HG02571 (cell line): Measurements from ENCODE around the gene IDUA.
"Not testable (repeated sequence)": the region's sequence is repeated elsewhere in the genome, so short reads cannot be mapped to it uniquely, and the experiment has no call there.

Source experiments
- ATAC-seq: cut with Tn5 transposase; IDR thresholded peaks from one replicate; pipeline ENCODE4 v1.9.1; 2021; ENCODE audit warnings: mild to moderate bottlenecking, moderate library complexity; ENCODE audit not compliant: unreplicated experiment

Gene IDUA

GRCh38 chr4:986879-987623 lies at the start of gene IDUA:
IDUA (plus strand) TSS chr4:987044; CDS start chr4:987085, 41 bp downstream.
- peak; percentile 63 for ATAC-seq

GRCh38 chr4:939508-939907 lies 47.3 kb upstream of the IDUA start:
- ATAC-seq = not testable (repeated sequence)

DNA sequence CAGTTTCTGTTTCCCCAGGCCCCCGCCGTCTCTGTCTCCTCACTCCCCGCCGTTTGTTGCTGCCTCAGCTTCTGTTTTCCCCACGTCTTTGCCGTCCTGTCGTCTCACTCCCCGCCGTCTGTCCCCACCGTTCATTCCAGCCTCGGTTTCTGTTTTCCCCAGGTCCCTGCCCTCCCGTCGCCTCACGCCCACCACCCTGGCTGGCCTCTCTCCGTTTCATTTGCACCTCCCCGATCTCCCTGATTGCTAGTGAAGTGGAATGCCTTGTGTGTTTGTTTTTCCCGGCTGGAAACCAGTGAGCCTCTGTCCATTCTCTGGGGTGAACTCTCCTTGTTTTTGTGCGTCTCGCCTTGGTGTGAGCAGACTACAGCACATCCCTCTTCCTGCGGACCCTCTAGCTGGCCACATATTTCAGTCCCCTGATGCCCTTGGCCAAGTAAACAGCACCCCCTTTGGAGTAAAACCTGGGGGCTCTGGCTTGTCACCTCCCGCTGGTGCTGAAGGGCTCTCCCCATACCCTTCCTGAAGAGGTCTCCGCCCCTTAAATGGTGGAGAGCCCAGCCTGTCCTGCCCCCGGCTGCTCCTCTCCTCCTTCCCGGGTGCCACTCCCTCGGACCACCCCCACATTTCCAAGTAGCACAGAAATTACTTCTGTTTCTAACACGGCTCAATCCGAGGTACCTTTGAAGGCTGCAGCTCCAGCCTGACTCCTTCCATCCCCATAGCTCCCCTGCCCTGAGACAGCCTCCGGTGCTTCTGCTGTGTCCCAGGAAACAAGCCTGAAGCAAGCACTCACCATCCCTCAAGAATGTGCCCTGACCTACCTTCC lies 41.4 kb upstream of the IDUA start:
- ATAC-seq = no peak

GRCh38 chr4:946103-946450 lies 40.8 kb upstream of the IDUA start:
- no peak for ATAC-seq

DNA sequence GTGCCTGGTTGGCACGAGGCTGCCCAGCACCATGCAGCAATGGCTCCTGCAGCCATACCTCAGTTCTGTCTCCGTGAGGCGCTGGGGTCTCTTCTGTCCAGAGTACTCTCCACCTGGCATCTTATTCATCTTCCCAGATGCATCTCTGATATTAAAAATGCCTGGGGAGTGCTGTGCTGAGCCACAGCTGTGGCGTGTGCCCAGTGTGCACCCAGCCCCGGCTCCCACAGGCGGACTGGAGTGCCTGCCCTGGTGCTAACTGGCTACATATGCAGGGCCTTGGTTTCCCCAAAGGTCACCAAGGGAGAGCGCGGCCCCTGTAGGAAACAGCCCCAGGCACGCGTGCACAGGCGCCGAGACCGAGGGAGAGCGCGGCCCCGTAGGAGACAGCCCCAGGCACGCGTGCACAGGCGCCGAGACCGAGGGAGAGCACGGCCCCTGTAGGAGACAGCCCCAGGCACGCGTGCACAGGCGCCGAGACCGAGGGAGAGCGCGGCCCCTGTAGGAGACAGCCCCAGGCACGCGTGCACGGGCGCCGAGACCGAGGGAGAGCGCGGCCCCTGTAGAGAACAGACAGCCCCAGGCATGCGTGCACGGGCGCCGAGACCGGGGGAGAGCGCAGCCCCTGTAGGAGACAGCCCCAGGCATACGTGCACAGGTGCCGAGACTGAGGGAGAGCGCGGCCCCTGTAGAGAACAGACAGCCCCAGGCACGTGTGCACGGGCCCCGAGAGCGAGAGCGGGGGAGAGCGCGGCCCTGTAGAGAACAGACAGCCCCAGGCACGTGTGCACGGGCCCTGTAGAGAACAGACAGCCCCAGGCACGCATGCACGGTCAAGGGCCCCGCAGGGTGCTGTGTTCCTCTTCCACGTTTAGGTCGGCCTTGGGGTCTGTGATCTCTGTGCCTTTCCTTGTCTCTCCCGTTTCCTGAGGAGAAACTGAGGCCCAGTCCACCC lies 40.0 kb upstream of the IDUA start:
- no peak for ATAC-seq

GRCh38 chr4:947491-947971 lies 39.3 kb upstream of the IDUA start:
- no peak for ATAC-seq

- no peak for ATAC-seq
Measured at GRCh38 chr4:948101-948935, 38.5 kb upstream of the IDUA start.

GRCh38 chr4:948936-949300 lies 37.9 kb upstream of the IDUA start:
- no peak for ATAC-seq

DNA sequence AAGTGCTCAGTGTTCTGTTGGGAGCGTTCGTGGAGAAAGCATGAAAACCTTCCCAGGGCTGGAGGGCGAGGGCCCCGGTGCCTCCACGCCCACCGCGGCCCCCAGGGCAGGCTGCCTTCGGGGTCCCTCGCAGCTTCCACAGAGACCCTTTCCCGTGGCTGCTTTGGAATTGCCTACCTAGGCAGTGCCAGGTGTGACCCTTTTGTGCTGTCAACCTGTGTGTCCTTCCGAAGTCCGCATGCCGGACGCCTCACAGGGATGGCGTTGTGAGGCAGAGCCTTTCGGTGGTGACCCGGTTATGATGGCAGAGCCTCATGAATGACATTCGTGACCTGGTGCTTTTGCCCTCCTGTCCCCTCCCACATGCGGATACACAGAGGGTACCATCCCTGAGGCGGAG lies 37.2 kb upstream of the IDUA start:
- ATAC-seq = no peak

DNA sequence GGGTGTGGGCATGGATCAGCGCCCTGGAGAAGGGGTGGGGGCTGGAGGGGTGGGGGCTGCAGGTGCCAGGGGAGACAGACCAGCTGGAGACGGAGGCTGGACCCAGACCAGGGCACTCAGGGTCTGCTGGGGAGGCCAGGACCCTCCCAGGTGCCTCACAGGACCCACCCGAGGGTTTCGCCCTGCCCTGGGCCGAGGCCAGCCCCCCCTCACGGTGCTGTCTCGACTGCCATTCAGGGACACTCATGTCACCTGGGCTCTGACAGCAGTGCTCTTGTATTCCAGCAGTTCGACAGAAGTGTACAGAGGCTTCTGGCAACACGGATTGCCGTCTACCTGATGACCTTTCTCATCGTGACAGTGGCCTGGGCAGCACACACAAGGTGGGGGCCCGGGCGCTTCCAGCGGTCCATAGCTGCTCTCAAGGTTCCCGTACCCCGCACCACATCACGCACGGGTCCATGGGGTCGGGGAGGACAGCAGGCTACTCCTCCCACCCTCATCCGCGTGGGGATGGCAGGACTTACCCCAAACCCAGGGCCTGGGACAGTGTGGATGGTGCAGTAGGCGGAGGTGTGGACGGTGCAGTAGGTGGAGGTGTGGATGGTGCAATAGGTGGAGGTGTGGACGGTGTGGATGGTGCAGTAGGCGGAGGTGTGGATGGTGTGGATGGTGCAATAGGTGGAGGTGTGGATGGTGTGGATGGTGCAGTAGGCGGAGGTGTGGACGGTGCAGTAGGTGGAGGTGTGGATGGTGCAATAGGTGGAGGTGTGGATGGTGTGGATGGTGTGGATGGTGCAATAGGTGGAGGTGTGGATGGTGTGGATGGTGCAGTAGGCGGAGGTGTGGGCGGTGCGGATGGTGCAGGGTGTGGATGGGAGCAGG lies 36.5 kb upstream of the IDUA start:
- ATAC-seq = no peak

DNA sequence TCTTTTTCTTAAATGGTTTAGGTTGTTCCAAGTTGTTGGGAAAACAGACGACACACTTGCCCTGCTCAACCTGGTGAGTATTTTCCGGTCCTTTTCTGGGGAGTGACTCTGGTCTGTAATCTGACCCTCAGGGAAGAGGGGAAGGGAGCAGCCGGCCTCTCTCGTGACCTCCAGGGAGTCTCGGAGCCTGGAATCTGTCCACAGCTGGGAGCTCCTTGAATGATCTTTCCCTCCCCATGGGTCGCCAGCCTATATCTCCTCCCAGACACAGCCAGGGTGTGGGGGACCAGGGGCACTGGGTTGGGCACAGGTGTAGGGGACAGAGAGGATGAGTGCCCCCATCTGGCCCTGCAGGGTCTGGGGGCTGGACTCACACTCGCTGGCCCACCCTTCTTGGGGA lies 35.7 kb upstream of the IDUA start:
- no peak for ATAC-seq

DNA sequence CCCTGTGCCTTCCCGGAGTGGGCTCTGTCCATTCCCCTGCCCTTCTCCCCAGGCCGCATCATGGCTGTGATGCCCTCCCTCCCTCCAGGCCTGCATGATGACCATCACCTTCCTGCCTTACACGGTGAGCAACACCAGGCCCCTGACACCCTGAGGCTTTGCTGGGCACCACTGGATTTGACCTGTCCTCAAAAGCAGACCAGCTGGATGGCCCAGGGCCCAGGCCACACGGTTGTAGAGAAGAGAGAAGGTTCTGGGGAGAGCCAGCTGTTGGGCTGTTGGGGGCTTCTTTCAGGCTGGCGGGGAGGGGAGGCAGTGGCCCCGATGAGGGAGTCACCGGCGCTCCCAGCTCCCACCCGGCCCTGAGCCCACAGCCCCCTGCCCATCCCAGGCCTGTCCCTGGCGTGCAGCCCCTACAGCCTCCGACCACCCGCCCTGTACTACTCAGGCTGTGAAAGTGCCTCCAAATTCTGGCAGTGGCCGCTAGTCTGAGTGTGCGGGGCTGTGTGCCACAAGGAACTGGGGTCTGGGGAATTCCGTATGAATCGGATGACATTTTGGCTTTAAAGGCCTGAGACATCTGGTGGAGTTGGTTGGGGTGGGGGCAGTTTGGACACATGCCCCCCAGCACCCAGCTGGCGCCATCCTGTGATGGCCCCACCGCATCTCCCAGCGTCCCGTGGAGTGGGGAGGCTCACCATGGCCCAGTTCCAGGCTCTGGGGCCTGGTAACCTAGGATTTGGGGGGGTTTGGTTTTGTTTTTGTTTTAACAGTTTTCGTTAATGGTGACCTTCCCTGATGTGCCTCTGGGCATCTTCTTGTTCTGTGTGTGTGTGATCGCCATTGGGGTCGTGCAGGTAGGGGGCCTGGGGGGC lies 35.0 kb upstream of the IDUA start:
- ATAC-seq = no peak

DNA sequence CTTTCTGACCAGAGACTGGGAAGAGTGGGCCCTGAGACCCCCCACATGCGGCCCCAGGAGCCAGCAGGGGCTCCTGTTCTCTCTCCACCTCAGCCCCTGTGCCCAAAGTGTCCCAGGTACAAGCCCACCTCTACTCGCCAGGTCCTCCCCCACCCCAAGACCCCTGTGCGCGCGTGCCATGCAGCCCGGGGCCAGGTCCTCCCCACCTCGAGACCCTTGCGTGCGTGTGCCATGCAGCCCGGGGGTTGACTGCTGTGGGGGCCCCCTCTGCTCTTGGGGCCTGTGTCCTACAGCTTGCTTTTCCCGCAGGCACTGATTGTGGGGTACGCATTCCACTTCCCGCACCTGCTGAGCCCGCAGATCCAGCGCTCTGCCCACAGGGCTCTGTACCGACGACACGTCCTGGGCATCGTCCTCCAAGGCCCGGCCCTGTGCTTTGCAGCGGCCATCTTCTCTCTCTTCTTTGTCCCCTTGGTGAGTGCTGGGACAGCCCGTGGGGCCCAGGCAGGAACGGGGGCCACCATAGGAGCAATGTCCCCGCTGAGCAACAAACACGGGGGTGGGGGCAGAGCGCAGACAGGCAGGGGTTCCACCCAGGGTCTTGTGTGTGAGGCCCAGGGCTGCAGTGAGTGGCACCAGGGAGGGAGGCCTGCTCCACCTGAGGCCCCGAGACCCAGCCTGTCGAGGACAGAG lies 33.8 kb upstream of the IDUA start:
- ATAC-seq = no peak

GRCh38 chr4:953574-953915 lies 33.3 kb upstream of the IDUA start:
- ATAC-seq = no peak

- no peak for ATAC-seq
Measured at GRCh38 chr4:954211-955020, 32.4 kb upstream of the IDUA start.

GRCh38 chr4:955161-955921 lies 31.5 kb upstream of the IDUA start:
- no peak for ATAC-seq
